Measurements from ENCODE around the gene LYZL4.

DNA sequence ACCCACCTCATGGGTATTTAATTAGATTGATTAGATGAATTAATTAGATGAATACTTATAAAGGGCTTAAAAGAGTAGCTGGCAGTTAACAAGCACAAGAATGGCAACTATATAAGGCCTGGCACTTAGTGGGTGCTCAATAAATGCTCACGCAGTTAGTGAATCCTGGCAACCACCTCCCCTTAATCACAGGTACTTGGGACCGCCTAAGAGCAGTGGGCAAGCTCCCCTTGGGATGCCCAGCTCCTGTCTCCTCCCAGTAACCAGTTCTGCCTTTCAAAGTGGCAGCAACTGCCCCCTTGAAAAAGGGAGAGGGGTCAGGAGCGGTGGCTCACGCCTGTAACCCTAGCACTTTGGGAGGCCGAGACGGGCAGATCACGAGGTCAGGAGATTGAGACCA is 4.6 kb downstream of the LYZL4 start:
- TF ChIP-seq, protein P1, sequence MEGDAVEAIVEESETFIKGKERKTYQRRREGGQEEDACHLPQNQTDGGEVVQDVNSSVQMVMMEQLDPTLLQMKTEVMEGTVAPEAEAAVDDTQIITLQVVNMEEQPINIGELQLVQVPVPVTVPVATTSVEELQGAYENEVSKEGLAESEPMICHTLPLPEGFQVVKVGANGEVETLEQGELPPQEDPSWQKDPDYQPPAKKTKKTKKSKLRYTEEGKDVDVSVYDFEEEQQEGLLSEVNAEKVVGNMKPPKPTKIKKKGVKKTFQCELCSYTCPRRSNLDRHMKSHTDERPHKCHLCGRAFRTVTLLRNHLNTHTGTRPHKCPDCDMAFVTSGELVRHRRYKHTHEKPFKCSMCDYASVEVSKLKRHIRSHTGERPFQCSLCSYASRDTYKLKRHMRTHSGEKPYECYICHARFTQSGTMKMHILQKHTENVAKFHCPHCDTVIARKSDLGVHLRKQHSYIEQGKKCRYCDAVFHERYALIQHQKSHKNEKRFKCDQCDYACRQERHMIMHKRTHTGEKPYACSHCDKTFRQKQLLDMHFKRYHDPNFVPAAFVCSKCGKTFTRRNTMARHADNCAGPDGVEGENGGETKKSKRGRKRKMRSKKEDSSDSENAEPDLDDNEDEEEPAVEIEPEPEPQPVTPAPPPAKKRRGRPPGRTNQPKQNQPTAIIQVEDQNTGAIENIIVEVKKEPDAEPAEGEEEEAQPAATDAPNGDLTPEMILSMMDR (IDR thresholded peaks at IDR 0.05; ENCODE audit: insufficient read depth, low read length), result no peak
- TF ChIP-seq GABPA (IDR thresholded peaks at IDR 0.05; ENCODE audit: low read depth), result no peak
